ENCODE measurements around the gene PNMA8A. TPM values are rescaled to one million over a fixed set of nuclear protein-coding genes. Genes with fewer than 3 reads are reported as not detected.

PNMA8A gene
- under 1 TPM in 4 of 6 experiments, not detected in 2; 0.06 to 0.26 (median 0.23) TPM for total RNA-seq
- long read RNA-seq = 0 reads

DNA sequence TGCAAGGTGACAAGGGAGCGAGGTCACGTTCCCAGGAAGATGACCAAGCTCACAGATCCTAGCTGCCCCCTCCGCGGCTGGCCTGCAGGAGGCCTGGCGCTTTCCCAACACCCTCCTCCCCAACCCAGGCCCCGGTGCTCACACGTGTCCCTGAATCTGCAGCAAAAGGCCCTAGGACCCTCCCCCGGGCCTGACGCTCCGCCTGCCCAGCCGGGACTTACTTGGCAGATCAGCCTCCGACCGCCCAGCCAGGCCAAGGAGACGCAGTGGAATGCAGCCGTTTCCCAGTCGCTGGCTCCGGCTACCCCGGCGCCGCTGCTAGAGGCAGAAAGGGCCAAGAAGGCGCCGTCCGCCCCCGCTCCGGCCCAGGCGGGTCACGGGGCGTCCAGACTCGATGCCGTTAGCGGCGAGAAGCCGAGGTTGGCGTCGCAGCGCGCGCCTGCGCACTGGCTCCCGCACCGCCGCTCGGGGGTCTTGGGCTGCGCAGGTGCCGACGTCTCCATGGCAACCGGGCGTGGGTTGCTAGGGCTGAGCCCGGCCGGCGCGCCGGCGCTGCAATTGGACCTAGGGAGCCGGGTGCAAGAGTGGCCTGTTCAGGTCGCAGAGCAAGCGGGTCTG is at the start of gene PNMA8A:
TSS of gene PNMA8A (minus strand) at position 448 of the 618 bp plus-strand sequence. CDS start 528 bp downstream, outside the sequence.
- peak in 2 of 3 donors; percentile 47 to 65 for DNase-seq
- TF ChIP-seq, protein P1, sequence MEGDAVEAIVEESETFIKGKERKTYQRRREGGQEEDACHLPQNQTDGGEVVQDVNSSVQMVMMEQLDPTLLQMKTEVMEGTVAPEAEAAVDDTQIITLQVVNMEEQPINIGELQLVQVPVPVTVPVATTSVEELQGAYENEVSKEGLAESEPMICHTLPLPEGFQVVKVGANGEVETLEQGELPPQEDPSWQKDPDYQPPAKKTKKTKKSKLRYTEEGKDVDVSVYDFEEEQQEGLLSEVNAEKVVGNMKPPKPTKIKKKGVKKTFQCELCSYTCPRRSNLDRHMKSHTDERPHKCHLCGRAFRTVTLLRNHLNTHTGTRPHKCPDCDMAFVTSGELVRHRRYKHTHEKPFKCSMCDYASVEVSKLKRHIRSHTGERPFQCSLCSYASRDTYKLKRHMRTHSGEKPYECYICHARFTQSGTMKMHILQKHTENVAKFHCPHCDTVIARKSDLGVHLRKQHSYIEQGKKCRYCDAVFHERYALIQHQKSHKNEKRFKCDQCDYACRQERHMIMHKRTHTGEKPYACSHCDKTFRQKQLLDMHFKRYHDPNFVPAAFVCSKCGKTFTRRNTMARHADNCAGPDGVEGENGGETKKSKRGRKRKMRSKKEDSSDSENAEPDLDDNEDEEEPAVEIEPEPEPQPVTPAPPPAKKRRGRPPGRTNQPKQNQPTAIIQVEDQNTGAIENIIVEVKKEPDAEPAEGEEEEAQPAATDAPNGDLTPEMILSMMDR (IDR thresholded peaks at IDR 0.05) = no peak
- TF ChIP-seq POLR2A (IDR thresholded peaks at IDR 0.05) = no peak
- intact Hi-C loops (cut with DNase I) = no loop called here
- peak; percentile 56 to 77 (median 70) for ATAC-seq
- Histone ChIP-seq H3K27ac (peak within 1 kb of the TSS in 1 of 3 donors; percentile 29), H3K9me3 (no peaks in the 10 kb centered on the region), H3K27me3 (peaks cover 0 to 5% of the 10 kb centered on the region in 2 donors), H3K4me3 (peak within 1 kb of the TSS; percentile 11 to 35 (median 12)), H3K36me3 (no peaks in the 10 kb centered on the region), H3K4me1 (peaks cover 0 to 6% (median 0%) of the 10 kb centered on the region in 4 donors)
- 19% methylated on average over 3 of the region's 57 CpGs for WGBS (ENCODE audit: insufficient coverage, low coverage, low lambda C conversion rate, missing lambda C conversion rate)

- no peaks in the 10 kb centered on the region for H3K9me3 ChIP-seq
- H3K4me3 ChIP-seq = no peak overlapping the region
- TF ChIP-seq, protein P1 (IDR thresholded peaks at IDR 0.05) = no peak
- TF ChIP-seq POLR2A (IDR thresholded peaks at IDR 0.05) = no peak
- ATAC-seq = no peak
- 84% methylated on average over 6 of the region's 6 CpGs for WGBS (ENCODE audit: insufficient coverage, low coverage, low lambda C conversion rate, missing lambda C conversion rate)
- H3K27ac ChIP-seq = no peak overlapping the region
- intact Hi-C loops (cut with DNase I) = no loop called here
- H3K27me3 ChIP-seq = no peaks in the 10 kb centered on the region
- H3K36me3 ChIP-seq = no peaks in the 10 kb centered on the region
- DNase-seq = no peak
- H3K4me1 ChIP-seq = no peaks in the 10 kb centered on the region
Observed at GRCh38 chr19:46520616-46521015, 49.3 kb upstream of the PNMA8A start.

DNA sequence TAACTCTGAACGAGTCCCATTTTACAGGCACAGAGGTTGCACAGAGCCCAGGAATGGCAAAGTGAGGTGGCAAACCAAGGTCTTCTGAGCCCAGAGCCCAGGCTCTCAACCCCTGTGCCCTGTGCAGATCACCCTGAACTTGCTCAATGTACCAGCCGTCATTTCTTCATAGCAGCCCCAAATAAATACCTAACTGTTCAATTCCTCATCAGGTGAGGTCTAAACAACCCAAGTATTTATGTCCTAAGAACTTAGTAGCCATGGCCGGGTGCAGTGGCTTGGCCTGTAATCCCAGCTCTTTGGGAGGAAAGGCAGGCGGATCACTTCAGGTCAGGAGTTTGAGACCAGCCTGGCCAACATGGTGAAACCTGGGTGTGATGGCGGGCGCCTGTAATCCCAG is 46.1 kb upstream of the PNMA8A start:
- H3K9me3 ChIP-seq = no peaks in the 10 kb centered on the region
- no peak overlapping the region for H3K4me3 ChIP-seq
- DNase-seq (no peak), ATAC-seq (no peak)
- intact Hi-C loops (cut with DNase I) = no loop called here
- TF ChIP-seq, protein P1 (IDR thresholded peaks at IDR 0.05) = no peak
- TF ChIP-seq POLR2A (IDR thresholded peaks at IDR 0.05) = no peak
- H3K4me1 ChIP-seq = no peaks in the 10 kb centered on the region
- no peaks in the 10 kb centered on the region for H3K27me3 ChIP-seq
- 86% methylated on average over 5 of the region's 6 CpGs for WGBS (ENCODE audit: insufficient coverage, low coverage, low lambda C conversion rate, missing lambda C conversion rate)
- no peaks in the 10 kb centered on the region for H3K36me3 ChIP-seq
- no peak overlapping the region for H3K27ac ChIP-seq

GRCh38 chr19:46515879-46516350 is 44.6 kb upstream of the PNMA8A start:
- no peak for TF ChIP-seq POLR2A (IDR thresholded peaks at IDR 0.05)
- TF ChIP-seq, protein P1 (IDR thresholded peaks at IDR 0.05) = peak; percentile 38 to 67 (median 62)
- 9% methylated on average over 6 of the region's 6 CpGs for WGBS (ENCODE audit: insufficient coverage, low coverage, low lambda C conversion rate, missing lambda C conversion rate)
- H3K9me3 ChIP-seq = no peaks in the 10 kb centered on the region
- intact Hi-C loops (cut with DNase I) = no loop called here
- no peaks in the 10 kb centered on the region for H3K36me3 ChIP-seq
- no peaks in the 10 kb centered on the region for H3K4me1 ChIP-seq
- no peak for DNase-seq
- H3K27me3 ChIP-seq = no peaks in the 10 kb centered on the region
- H3K27ac ChIP-seq = no peak overlapping the region
- ATAC-seq = peak; percentile 53 to 64 (median 62)
- H3K4me3 ChIP-seq = no peak overlapping the region

All from right lobe of liver (tissue), 6 donors.